Measurements from ENCODE around the gene ZBTB4.

The ZBTB4 gene

GRCh38 chr17:7416323-7416722 is 63.1 kb downstream of the ZBTB4 start:
- no peak for DNase-seq

GRCh38 chr17:7415784-7416183 is 63.6 kb downstream of the ZBTB4 start:
- DNase-seq: no peak

GRCh38 chr17:7414837-7415236 is 64.6 kb downstream of the ZBTB4 start:
- no peak for DNase-seq

- DNase-seq: no peak
Measured at GRCh38 chr17:7413346-7413985, 66.0 kb downstream of the ZBTB4 start.

GRCh38 chr17:7411427-7411750 is 68.0 kb downstream of the ZBTB4 start:
- DNase-seq: no peak

GRCh38 chr17:7410634-7411426 is 68.6 kb downstream of the ZBTB4 start:
- no peak for DNase-seq

- DNase-seq: no peak
Measured at GRCh38 chr17:7409716-7410115, 69.7 kb downstream of the ZBTB4 start.
